MCF 10A (cell line): ENCODE results near the gene TRNAU1AP. TPM values are rescaled to one million over a fixed set of nuclear protein-coding genes. Genes with fewer than 3 reads are reported as not detected.
"Not testable (repeated sequence)": the region's sequence is repeated elsewhere in the genome, so short reads cannot be mapped to it uniquely, and the experiment has no call there.

ENCODE experiments used
- BruUV-seq: library from RNA; stranded (reverse); fragments of 400-500 nt; replicated peaks from 2 replicates; lab custom pipeline; 2021; lab: Mats Ljungman, UMichigan
- CTCF ChIA-PET: fragments of 300-600 bp; sonication (Branson Sonifier 250); formaldehyde crosslinking; extraction: SDS; loops from one replicate; lab custom pipeline; 2021; ENCODE audit warnings: antibody characterized with exemption, inconsistent platforms; lab: Yijun Ruan, JAX
- POLR2A ChIA-PET: fragments of 300-600, 350-650 bp; sonication (Branson Sonifier 250); formaldehyde crosslinking; extraction: SDS; loops from one replicate; lab custom pipeline; 2020; ENCODE audit warnings: antibody characterized with exemption, inconsistent platforms; lab: Yijun Ruan, JAX
- DNase-seq: peaks from one replicate; pipeline ENCODE4 v3.0.0-alpha.2; 2018; ENCODE audit not compliant: unreplicated experiment
- H3K27ac Mint-ChIP-seq: one replicate; pipeline ENCODE4 v1.8.0; 2022; ENCODE audit warnings: mild to moderate bottlenecking, low read depth, mixed read lengths; ENCODE audit not compliant: unreplicated experiment
- H3K27me3 Mint-ChIP-seq: one replicate; pipeline ENCODE4 v1.8.0; 2022; ENCODE audit warnings: mixed read lengths; ENCODE audit not compliant: insufficient read depth, unreplicated experiment
- H3K36me3 Mint-ChIP-seq: one replicate; pipeline ENCODE4 v1.8.0; 2022; ENCODE audit warnings: mild to moderate bottlenecking, moderate library complexity, mixed read lengths; ENCODE audit not compliant: insufficient read depth, unreplicated experiment
- H3K4me1 Mint-ChIP-seq: one replicate; pipeline ENCODE4 v1.8.0; 2022; ENCODE audit warnings: mixed read lengths; ENCODE audit not compliant: insufficient read depth, unreplicated experiment
- H3K4me3 Mint-ChIP-seq: one replicate; pipeline ENCODE4 v1.8.0; 2022; ENCODE audit warnings: mild to moderate bottlenecking, moderate library complexity, mixed read lengths; ENCODE audit not compliant: unreplicated experiment
- H3K9me3 Mint-ChIP-seq: one replicate; pipeline ENCODE4 v1.8.0; 2022; ENCODE audit warnings: mixed read lengths; ENCODE audit not compliant: unreplicated experiment
- CTCF ChIP-seq: fragments of 200-600 bp; IDR thresholded peaks from one replicate; pipeline ENCODE4 v1.8.0; 2022; ENCODE audit warnings: antibody characterized with exemption, mild to moderate bottlenecking; ENCODE audit not compliant: unreplicated experiment
- intact Hi-C: fragments of 100-400 bp; cut with micrococcal nuclease; formaldehyde crosslinking; loops from 2 replicates; pipeline ENCODE4 v1.14.1; 2022
- total RNA-seq: library from RNA; stranded (reverse); gene quantifications from 2 replicates; pipeline ENCODE4 v1.2.3, GENCODE V29; 2022

Gene TRNAU1AP
- total RNA-seq, 1 experiment from 2014 or later, result 28.2 TPM

DNA sequence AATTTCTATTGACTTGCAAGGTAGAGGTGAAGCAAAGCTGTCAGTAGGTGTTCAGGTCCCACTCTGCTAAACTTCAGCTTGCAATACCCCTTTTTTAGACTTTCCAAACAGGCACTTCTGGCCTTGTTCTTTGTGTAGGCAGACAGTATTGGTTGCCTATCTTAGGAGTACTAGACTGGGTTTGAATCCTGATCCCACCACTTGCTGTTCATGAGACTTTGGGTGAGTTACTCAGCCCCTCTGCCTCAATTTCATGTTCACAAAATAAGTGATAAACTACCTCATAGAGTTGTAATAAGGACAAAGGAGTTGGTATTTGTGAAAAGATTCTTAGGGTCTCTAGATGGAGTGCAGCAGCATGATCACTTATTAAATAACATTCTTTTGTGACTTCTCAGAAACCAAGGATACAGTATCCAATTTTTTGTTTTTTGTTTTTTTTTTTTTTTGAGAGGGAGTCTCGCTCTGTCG lies 41.9 kb upstream of the TRNAU1AP start:
- peaks cover 25% of the 10 kb centered on the region for H3K4me1 Mint-ChIP-seq
- TF ChIP-seq CTCF, result no peak
- peak; percentile 60 for DNase-seq
- H3K27ac Mint-ChIP-seq, result peak overlapping the region; percentile 98
- intact Hi-C loops, result no loop called here
- no peaks in the 10 kb centered on the region for H3K9me3 Mint-ChIP-seq
- H3K27me3 Mint-ChIP-seq, result no peaks in the 10 kb centered on the region
- H3K36me3 Mint-ChIP-seq, result peaks cover 100% of the 10 kb centered on the region
- POLR2A ChIA-PET, result interaction anchor here (0.6 to 14.1 kb wide), 22 partner anchors 18 to 317 kb away, joined by 3 to 237 read pairs (median 4); partner anchors contain the start of genes GMEB1, MED18, TAF12 and TRNAU1AP
- no TSS peak for BruUV-seq
- CTCF ChIA-PET, result interaction anchor here (1.1 kb wide), 1 partner anchor 61 kb away, joined by 3 read pairs; no protein-coding TSS in a partner anchor
- peak overlapping the region; percentile 95 for H3K4me3 Mint-ChIP-seq

DNA sequence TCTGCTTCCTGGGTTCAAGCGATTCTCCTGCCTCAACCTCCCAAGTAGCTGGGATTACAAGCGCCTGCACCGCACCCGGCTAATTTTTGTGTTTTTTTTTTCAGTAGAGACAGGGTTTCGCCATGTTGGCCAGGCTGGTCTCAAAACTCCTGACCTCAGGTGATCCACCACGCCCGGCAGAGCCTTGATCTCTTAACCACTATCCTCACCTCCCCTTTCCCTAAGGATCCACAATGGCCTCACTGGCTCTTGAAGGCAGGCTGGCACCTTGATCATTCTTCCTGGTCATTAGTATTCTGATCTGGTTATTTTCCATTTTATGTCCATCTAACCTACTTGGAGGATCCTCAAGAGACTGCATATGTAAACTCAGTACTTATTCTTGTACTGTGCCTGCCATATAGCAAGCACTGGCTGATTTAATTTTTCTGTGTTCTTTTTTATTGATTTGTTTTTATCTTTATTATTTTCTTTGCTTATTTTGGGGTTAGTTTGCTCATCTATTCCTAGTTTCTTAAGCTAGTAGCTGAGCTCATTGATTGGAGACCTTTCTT lies 40.8 kb upstream of the TRNAU1AP start:
- peak overlapping the region; percentile 61 for H3K4me3 Mint-ChIP-seq
- H3K9me3 Mint-ChIP-seq, result no peaks in the 10 kb centered on the region
- peak; percentile 55 for DNase-seq
- no peak for TF ChIP-seq CTCF
- H3K36me3 Mint-ChIP-seq, result peaks cover 100% of the 10 kb centered on the region
- BruUV-seq, result no TSS peak
- H3K27me3 Mint-ChIP-seq, result no peaks in the 10 kb centered on the region
- H3K27ac Mint-ChIP-seq, result peak overlapping the region; percentile 29
- POLR2A ChIA-PET, result interaction anchor here (1.0 to 14.1 kb wide), 18 partner anchors 8 to 303 kb away, joined by 3 to 237 read pairs (median 5); partner anchors contain the start of gene MED18
- intact Hi-C loops, result no loop called here
- CTCF ChIA-PET, result no interaction called here
- H3K4me1 Mint-ChIP-seq, result peaks cover 33% of the 10 kb centered on the region

- CTCF ChIA-PET, result interaction anchor here (0.6 kb wide), 1 partner anchor 104 kb away, joined by 5 read pairs; no protein-coding TSS in a partner anchor
- intact Hi-C loops, H3K27me3 Mint-ChIP-seq, BruUV-seq, H3K4me3 Mint-ChIP-seq, H3K9me3 Mint-ChIP-seq: not testable (repeated sequence)
- POLR2A ChIA-PET, result interaction anchor here (0.6 to 14.1 kb wide), 14 partner anchors 6 to 266 kb away, joined by 3 to 237 read pairs (median 11); partner anchors contain the start of genes RCC1, TAF12 and TRNAU1AP
- Mint-ChIP-seq H3K4me1 (peaks cover 46% of the 10 kb centered on the region), H3K27ac (peak overlapping the region; percentile 54), H3K36me3 (peaks cover 97% of the 10 kb centered on the region)
- peak; percentile 31 for DNase-seq
Observed at GRCh38 chr1:28514445-28514933, 38.4 kb upstream of the TRNAU1AP start.

GRCh38 chr1:28516518-28516956 lies 36.3 kb upstream of the TRNAU1AP start:
- TF ChIP-seq CTCF, result no peak
- peaks cover 93% of the 10 kb centered on the region for H3K36me3 Mint-ChIP-seq
- POLR2A ChIA-PET, result interaction anchor here (0.6 to 14.1 kb wide), 16 partner anchors 8 to 424 kb away, joined by 3 to 237 read pairs (median 6); partner anchors contain the start of genes RCC1, TAF12 and TRNAU1AP
- peaks cover 31% of the 10 kb centered on the region for H3K4me1 Mint-ChIP-seq
- no peaks in the 10 kb centered on the region for H3K27me3 Mint-ChIP-seq
- DNase-seq, result peak; percentile 44
- intact Hi-C loops, result loop anchor here (5.0 kb wide), 1 partner anchor 269 kb away; no protein-coding TSS in a partner anchor
- H3K4me3 Mint-ChIP-seq, result no peak overlapping the region
- CTCF ChIA-PET, result interaction anchor here (0.6 to 3.7 kb wide), 8 partner anchors 26 to 361 kb away, joined by 3 to 37 read pairs (median 4); no protein-coding TSS in a partner anchor
- no peaks in the 10 kb centered on the region for H3K9me3 Mint-ChIP-seq
- H3K27ac Mint-ChIP-seq, result peak overlapping the region; percentile 75
- BruUV-seq, result no TSS peak
